Upper lobe of right lung (tissue), 1 donor: ENCODE measurements around the gene ALG12. TPM values are rescaled to one million over a fixed set of nuclear protein-coding genes. Genes with fewer than 3 reads are reported as not detected.

Source experiments
- ATAC-seq: fragments of 200-7000 bp; cut with Tn5 transposase; one replicate; pipeline ENCODE4 v1.9.1; 2020; ENCODE audit warnings: mild to moderate bottlenecking, moderate library complexity
- DNase-seq: peaks from one replicate; pipeline ENCODE4 v3.0.0-alpha.2; 2020
- H3K27ac ChIP-seq: fragments of 200-600 bp; one replicate; pipeline ENCODE4 v1.8.0; 2022
- H3K27me3 ChIP-seq: fragments of 200-600 bp; one replicate; pipeline ENCODE4 v1.8.0; 2022; ENCODE audit warnings: mild to moderate bottlenecking
- H3K36me3 ChIP-seq: fragments of 200-600 bp; one replicate; pipeline ENCODE4 v1.8.0; 2022
- H3K4me1 ChIP-seq: fragments of 200-600 bp; one replicate; pipeline ENCODE4 v1.8.0; 2022
- H3K4me3 ChIP-seq: fragments of 200-600 bp; one replicate; pipeline ENCODE4 v1.8.0; 2022; ENCODE audit warnings: mild to moderate bottlenecking
- H3K9me3 ChIP-seq: fragments of 200-600 bp; one replicate; pipeline ENCODE4 v1.8.0; 2022
- CTCF ChIP-seq: fragments of 200-600 bp; IDR thresholded peaks from one replicate; pipeline ENCODE4 v1.8.0; 2022; ENCODE audit warnings: antibody characterized with exemption
- intact Hi-C: fragments of 100-400 bp; cut with DNase I; formaldehyde crosslinking; loops from one replicate; pipeline ENCODE4 v1.11.0; 2022
- total RNA-seq: library from RNA; stranded (reverse); fragmentation: NEBNext Ultra II Directional; extraction: Animal tissue kit (Norgen Biotek cat#: 25700); gene quantifications from one replicate; pipeline ENCODE4 v1.2.1, GENCODE V29; 2021
- donor health status: DM: no; HTN: yes; CAD: no; lungs with severe emphysema.

The ALG12 gene
- total RNA-seq, 1 donor from 2014 or later = 28.1 TPM

- H3K27ac ChIP-seq = peak overlapping the region; percentile 90
- DNase-seq = peak; percentile 68
- H3K27me3 ChIP-seq = no peaks in the 10 kb centered on the region
- peak overlapping the region; percentile 93 for H3K4me3 ChIP-seq
- no peak for ATAC-seq
- H3K4me1 ChIP-seq = peaks cover 61% of the 10 kb centered on the region
- H3K36me3 ChIP-seq = peaks cover 25% of the 10 kb centered on the region
- intact Hi-C loops = no loop called here
- no peaks in the 10 kb centered on the region for H3K9me3 ChIP-seq
- TF ChIP-seq CTCF = no peak
Measured at GRCh38 chr22:49958931-49959781, 40.9 kb upstream of the ALG12 start.

- H3K27me3 ChIP-seq = no peaks in the 10 kb centered on the region
- intact Hi-C loops = no loop called here
- H3K27ac ChIP-seq = peak overlapping the region; percentile 90
- no peaks in the 10 kb centered on the region for H3K9me3 ChIP-seq
- DNase-seq (peak; percentile 62), ATAC-seq (no peak)
- no peak for TF ChIP-seq CTCF
- peaks cover 18% of the 10 kb centered on the region for H3K36me3 ChIP-seq
- peaks cover 61% of the 10 kb centered on the region for H3K4me1 ChIP-seq
- no peak overlapping the region for H3K4me3 ChIP-seq
Measured at GRCh38 chr22:49958366-49958921, 40.2 kb upstream of the ALG12 start.

GRCh38 chr22:49957826-49958365, 39.7 kb upstream of the ALG12 start:
- Histone ChIP-seq H3K27ac (no peak overlapping the region), H3K4me3 (no peak overlapping the region), H3K36me3 (peaks cover 12% of the 10 kb centered on the region), H3K27me3 (no peaks in the 10 kb centered on the region), H3K9me3 (no peaks in the 10 kb centered on the region), H3K4me1 (peaks cover 61% of the 10 kb centered on the region)
- no peak for ATAC-seq
- intact Hi-C loops = no loop called here
- TF ChIP-seq CTCF = no peak
- DNase-seq = peak; percentile 64

- H3K36me3 ChIP-seq = peaks cover 7% of the 10 kb centered on the region
- no peak overlapping the region for H3K4me3 ChIP-seq
- H3K27ac ChIP-seq = peak overlapping the region; percentile 42
- no peaks in the 10 kb centered on the region for H3K9me3 ChIP-seq
- ATAC-seq = no peak
- no peak for TF ChIP-seq CTCF
- peak; percentile 66 for DNase-seq
- intact Hi-C loops = no loop called here
- H3K4me1 ChIP-seq = peaks cover 64% of the 10 kb centered on the region
- no peaks in the 10 kb centered on the region for H3K27me3 ChIP-seq
Measured at GRCh38 chr22:49956914-49957825, 38.9 kb upstream of the ALG12 start.

GRCh38 chr22:49956418-49956770, 38.2 kb upstream of the ALG12 start:
- no peaks in the 10 kb centered on the region for H3K36me3 ChIP-seq
- H3K27me3 ChIP-seq = no peaks in the 10 kb centered on the region
- no peak for TF ChIP-seq CTCF
- intact Hi-C loops = no loop called here
- H3K9me3 ChIP-seq = no peaks in the 10 kb centered on the region
- H3K4me1 ChIP-seq = peaks cover 72% of the 10 kb centered on the region
- ATAC-seq (no peak), DNase-seq (peak; percentile 83)
- no peak overlapping the region for H3K4me3 ChIP-seq
- peak overlapping the region; percentile 81 for H3K27ac ChIP-seq
